Thoracic aorta (tissue), 2 donors: ENCODE results near the gene PPP3CA. TPM values are rescaled to one million over a fixed set of nuclear protein-coding genes. Genes with fewer than 3 reads are reported as not detected.

ENCODE experiments used
- ATAC-seq: fragments of 150-250 bp; one replicate; pipeline ENCODE4 v1.8.0; 2017; ENCODE audit warnings: low read depth; ENCODE audit not compliant: insufficient number of reproducible peaks, low FRiP score
- DNase-seq: peaks from one replicate; pipeline ENCODE4 v3.0.0-alpha.2; 2020; ENCODE audit warnings: low spot score
- H3K27ac ChIP-seq, 2 donors: fragments of 200-600 bp; sonication (generic); 1 replicate in 1 of 2; 2 replicates in 1 of 2; pipeline ENCODE4 v1.5.1; 2016; ENCODE audit warnings: mild to moderate bottlenecking in 2 of 2, moderate library complexity in 2 of 2
- H3K27me3 ChIP-seq: fragments of 200-600 bp; sonication (generic); replicated peaks from 2 replicates; pipeline ENCODE4 v1.6.0; 2016; ENCODE audit warnings: mild to moderate bottlenecking; ENCODE audit not compliant: insufficient read depth
- H3K36me3 ChIP-seq: fragments of 200-600 bp; sonication (generic); one replicate; pipeline ENCODE4 v1.5.1; 2016
- H3K4me1 ChIP-seq, 2 donors: fragments of 200-600 bp; sonication (generic); 1 replicate in 1 of 2; 2 replicates in 1 of 2; pipeline versions ENCODE4 v1.5.1 to v1.6.0; 2016; ENCODE audit warnings: low read depth in 2 of 2, mild to moderate bottlenecking in 1 of 2; ENCODE audit not compliant: control insufficient read depth in 1 of 2
- H3K4me3 ChIP-seq: fragments of 200-600 bp; sonication (generic); 2 replicates; pipeline ENCODE4 v1.5.1; 2016; ENCODE audit warnings: mild to moderate bottlenecking
- H3K9me3 ChIP-seq: fragments of 200-600 bp; sonication (generic); 2 replicates; pipeline ENCODE4 v1.5.1; 2016
- CTCF ChIP-seq: fragments of 200-600 bp; sonication (generic); IDR thresholded peaks from one replicate; pipeline ENCODE4 v1.5.1; 2019; ENCODE audit warnings: antibody characterized with exemption
- total RNA-seq, 2 donors: library from RNA; depleted of rRNA; stranded (reverse); fragments of >200 nt; gene quantifications; one replicate each; pipeline versions ENCODE4 v1.1.0 to v1.2.3, GENCODE V29; 2016

The PPP3CA gene
- total RNA-seq, 2 donors from 2014 or later: 21.9 to 43.2 TPM

DNA sequence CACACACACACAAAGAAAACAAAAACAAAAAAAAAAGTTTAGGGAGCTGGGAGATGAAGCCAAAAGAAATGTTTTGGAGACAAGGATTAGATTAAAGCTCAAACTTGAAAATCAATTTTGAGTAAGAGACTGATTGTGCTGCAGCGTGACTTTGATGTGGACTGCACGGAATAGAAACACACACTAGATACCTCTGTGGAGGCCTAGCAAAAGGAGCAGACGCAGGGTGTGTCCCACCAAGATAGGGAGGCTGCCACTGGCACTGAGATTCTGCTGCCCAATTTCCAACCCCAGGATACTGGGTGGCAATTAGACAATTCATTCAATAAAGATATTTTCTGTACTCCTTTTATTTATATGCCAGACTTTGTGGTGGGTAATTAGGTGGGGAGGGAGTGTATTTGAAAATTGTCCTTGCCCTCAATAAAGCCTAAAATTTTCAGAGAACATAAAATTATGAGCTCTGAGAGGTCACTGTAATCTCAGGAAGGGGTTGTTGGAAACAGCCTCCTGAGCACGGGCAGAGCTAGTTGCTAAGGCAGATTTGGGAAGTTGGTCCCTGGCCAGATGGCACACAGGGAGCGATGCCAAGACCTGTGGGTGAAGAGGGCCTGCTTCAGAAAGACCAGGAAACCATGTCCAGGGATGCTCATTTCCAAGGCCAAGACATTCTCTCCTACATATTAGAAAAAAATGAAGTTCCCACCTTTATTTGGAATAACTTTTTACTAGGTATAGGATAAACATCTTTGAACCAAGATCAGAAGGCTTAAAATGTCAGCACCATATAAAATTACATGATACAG is 1.9 kb upstream of the PPP3CA start:
- Histone ChIP-seq H3K4me1 (peaks cover 18 to 25% of the 10 kb centered on the region in 2 donors), H3K27ac (peak overlapping the region; percentile 1 to 96), H3K9me3 (no peaks in the 10 kb centered on the region), H3K27me3 (no peaks in the 10 kb centered on the region), H3K36me3 (no peaks in the 10 kb centered on the region), H3K4me3 (peak overlapping the region; percentile 92)
- no peak for TF ChIP-seq CTCF
- DNase-seq (no peak), ATAC-seq (no peak)

- Histone ChIP-seq H3K27me3 (no peaks in the 10 kb centered on the region), H3K9me3 (no peaks in the 10 kb centered on the region), H3K4me1 (peaks cover 18 to 33% of the 10 kb centered on the region in 2 donors), H3K27ac (peak overlapping the region; percentile 94 to 96), H3K4me3 (peak overlapping the region; percentile 92), H3K36me3 (no peaks in the 10 kb centered on the region)
- DNase-seq (peak; percentile 4), ATAC-seq (no peak)
- no peak for TF ChIP-seq CTCF
These were observed 1.1 kb upstream of the PPP3CA start for GRCh38 chr4:101348367-101348827.

GRCh38 chr4:101347557-101348366 is 436 bp upstream of the PPP3CA start:
- peak; percentile 13 for TF ChIP-seq CTCF
- Histone ChIP-seq H3K4me3 (peak overlapping the region; percentile 92), H3K27me3 (no peaks in the 10 kb centered on the region), H3K9me3 (no peaks in the 10 kb centered on the region), H3K4me1 (peaks cover 18 to 34% of the 10 kb centered on the region in 2 donors), H3K36me3 (no peaks in the 10 kb centered on the region), H3K27ac (peak overlapping the region; percentile 94 to 96)
- DNase-seq (peak; percentile 96), ATAC-seq (peak; percentile 87)

DNA sequence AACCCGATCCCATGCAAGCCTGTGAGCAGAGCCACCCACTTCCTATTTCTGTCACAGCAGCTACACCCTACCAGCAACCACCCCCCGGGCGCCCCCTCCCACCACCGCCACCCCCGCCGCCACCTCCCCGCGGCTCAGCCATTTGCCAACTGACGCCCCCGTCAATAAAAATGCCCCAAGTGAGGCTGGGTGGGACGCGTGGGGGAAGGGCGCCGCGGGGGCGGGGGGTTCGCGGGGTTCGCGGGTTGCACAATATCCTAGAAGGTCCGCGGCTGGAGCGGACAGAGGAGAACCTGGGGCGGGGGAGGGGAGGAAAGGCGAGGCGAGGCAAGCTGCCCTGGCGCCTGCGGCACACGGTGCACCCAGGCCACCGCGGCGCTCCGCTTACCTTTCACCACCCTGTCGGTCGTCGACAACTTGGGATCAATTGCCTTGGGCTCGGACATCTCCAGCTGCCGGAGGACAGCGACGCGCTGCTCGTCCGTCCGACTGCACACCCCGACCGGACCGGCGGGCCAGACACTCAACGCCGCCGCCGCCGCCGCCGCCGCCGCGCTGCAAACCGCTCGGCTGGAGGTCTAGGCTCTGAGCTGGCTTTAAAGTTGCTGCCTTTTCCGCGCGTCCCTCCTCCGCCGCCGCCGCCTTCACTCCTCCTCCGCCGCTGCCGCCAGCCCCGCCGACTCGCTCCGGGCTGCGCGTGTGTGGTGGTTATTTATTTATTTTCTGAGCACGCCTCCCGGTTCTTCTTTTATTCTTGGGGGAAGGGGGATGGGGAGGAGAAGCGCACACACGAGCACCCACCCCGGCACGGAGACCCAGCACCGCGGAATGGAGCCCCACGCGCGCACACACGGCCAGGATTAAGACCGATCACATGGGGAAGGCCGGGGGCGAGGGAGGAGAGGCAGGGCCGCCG is 717 bp downstream of the PPP3CA start:
- no peak for TF ChIP-seq CTCF
- ATAC-seq (peak; percentile 19), DNase-seq (peak; percentile 14)
- Histone ChIP-seq H3K4me1 (peaks cover 18 to 34% of the 10 kb centered on the region in 2 donors), H3K9me3 (no peaks in the 10 kb centered on the region), H3K4me3 (peak overlapping the region; percentile 92), H3K27ac (peak overlapping the region; percentile 83 to 96), H3K36me3 (no peaks in the 10 kb centered on the region), H3K27me3 (no peaks in the 10 kb centered on the region)
